KBM-7 (cell line): Measurements from ENCODE around the gene C11orf97.
A peak's percentile ranks its signal among the peaks of the same experiment; 100 is the strongest.
"Not testable (repeated sequence)": the region's sequence is repeated elsewhere in the genome, so short reads cannot be mapped to it uniquely, and the experiment has no call there.

Experiments
- DNase-seq: peaks from one replicate; pipeline ENCODE4 v3.0.0-alpha.2; 2015
- in situ Hi-C: fragments of 300-500 bp; cut with MboI; formaldehyde crosslinking; loops from 2 replicates; pipeline ENCODE4 v1.14.3; 2020; ENCODE audit warnings: low sequenced_read_pairs, low pct_unique_long_range_greater_than_20kb, mixed read lengths

The C11orf97 gene

DNA sequence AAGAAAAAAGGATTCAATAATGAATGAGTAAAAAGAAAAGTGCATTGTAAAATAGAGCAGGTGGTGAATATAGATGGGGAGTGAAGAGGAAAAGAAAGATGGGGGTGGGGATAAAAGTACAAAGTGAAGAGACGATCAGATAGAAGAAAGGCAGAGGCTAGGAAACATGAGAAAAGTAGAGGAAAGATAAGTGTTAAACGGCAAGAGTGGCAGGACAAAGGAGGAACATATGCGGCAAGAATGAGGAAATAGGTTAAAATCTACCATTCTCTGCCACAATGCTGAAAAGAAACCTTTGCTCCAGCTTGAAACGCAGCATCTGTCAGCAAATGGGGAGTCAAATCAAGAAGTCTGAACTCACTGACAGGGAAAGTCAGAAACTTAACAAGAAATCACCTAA lies 38.3 kb downstream of the C11orf97 start:
- peak; percentile 55 for DNase-seq
- in situ Hi-C loops, result no loop called here

- in situ Hi-C loops, result no loop called here
- DNase-seq, result no peak
Measured at GRCh38 chr11:94553938-94554337, 41.7 kb downstream of the C11orf97 start.

- DNase-seq, in situ Hi-C loops: not testable (repeated sequence)
Measured at GRCh38 chr11:94555752-94556329, 43.6 kb downstream of the C11orf97 start.

- in situ Hi-C loops, result no loop called here
- no peak for DNase-seq
Measured at GRCh38 chr11:94557421-94557820, 45.2 kb downstream of the C11orf97 start.

GRCh38 chr11:94557992-94558391 lies 45.7 kb downstream of the C11orf97 start:
- DNase-seq, result no peak
- in situ Hi-C loops, result no loop called here

DNA sequence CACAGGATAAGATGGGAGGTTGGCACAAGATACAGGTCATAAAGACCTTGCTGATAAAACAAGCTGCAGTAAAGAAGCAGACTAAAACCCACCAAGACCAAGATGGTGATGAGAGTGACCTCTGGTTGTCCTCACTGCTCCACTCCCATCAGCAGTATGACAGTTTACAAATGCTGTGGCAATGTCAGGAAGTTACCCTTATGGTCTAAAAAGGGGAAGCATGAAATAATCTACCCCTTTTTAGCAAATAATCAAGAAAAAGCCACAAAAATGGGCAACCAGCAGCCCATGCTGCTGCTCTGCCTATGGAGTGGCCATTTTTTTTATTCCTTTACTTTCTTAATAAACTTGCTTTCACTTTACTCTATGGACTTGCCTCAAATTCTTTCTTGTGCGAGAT lies 46.2 kb downstream of the C11orf97 start:
- DNase-seq, result peak; percentile 80
- in situ Hi-C loops, result no loop called here

- in situ Hi-C loops, result no loop called here
- no peak for DNase-seq
Measured at GRCh38 chr11:94558932-94559331, 46.7 kb downstream of the C11orf97 start.

DNA sequence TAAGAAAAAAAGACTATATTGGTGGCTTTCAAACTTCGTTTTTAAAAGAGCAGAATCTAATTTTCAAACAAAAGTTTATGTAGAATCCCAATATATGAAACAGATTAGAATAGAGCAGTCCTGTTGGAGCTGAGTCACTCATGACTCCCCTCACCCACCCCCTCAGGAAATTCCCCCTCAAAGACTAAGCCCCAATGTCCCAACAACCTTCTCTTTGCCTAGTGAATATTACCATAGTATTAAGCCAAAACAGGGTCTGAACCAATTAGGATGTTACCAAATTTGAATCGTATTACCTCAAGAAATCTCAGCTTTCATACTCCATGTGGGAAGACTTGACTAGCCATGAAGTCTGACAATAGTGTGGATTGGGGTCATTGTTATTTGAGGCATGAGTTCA lies 47.1 kb downstream of the C11orf97 start:
- in situ Hi-C loops, result no loop called here
- DNase-seq, result no peak

DNA sequence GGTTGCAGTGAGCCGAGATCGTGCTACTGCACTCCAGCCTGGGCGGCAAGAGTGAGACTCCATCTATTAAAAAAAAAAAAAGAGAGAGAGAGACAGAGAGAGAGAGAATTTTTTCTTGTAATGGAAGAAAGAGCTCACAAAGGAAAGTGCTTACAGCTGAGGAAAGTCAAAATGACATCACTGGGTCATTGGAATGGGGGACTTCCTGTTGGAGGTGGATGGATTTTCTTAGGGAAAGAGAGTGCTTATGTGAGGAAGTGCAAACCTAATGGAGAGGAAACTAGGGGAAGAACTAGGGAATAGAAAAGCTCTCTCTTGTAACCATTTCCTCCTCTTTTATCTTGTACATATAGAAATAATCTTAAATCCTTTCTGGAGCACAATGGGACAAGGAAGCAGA lies 48.6 kb downstream of the C11orf97 start:
- DNase-seq, result no peak
- in situ Hi-C loops, result no loop called here

DNA sequence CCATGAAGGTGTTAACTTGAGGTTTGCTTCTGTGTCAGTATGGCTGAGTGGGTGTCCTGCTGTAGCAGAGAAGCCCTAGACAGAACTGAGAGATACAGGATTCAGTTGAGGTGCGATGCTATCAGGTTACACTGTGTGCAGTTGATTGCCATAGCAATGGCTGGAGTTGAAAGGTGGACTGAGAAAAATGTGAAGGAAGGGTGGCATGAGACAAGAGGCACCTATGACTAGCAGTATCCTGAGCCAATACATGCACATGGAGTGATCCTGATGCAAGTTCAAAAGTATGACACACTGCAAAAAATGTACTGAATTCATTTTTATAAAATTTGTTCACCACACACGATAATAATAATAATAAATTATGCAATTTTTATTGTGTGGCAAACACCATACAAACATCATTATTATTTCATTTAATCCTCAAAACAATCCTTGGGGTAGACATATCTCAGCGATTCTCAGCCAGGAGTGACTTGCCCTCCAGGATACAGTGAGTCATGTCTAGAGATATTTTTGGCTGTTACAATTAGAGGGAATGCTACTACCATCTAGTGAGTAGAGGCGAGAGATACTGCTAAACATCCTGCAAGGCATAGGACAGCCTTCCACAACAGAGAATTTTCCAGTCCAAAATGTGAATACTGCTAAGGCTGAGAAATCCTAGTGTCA lies 51.1 kb downstream of the C11orf97 start:
- no peak for DNase-seq
- in situ Hi-C loops, result no loop called here

DNA sequence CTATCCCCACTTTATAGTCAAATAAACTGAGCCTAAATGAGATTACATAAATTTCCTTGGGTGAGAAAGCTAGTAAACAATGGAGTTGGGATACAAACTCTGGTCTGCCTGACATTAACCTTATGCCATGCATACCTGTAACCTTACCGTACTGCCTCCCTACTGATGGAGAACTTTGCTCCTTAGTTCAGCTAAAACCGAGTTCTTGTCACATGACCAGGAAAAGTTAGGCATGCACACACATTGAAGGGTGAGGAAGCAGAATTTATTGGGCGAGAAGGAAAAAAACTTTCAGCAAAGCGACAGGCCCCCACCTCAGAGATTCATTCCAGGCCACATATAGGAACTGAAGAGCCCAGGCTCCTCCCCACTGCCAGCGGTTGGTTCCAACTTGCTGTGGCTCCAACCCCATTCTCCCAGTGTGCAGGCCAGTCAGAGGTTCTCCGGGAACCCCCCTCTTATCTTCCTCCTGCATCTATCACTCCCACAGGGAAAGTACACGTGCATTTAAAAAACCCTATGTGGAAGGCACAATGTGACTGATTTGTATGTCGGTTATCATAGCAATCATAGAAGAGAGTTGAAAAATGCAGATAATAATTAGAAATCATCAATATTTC lies 51.7 kb downstream of the C11orf97 start:
- no peak for DNase-seq
- in situ Hi-C loops, result no loop called here

DNA sequence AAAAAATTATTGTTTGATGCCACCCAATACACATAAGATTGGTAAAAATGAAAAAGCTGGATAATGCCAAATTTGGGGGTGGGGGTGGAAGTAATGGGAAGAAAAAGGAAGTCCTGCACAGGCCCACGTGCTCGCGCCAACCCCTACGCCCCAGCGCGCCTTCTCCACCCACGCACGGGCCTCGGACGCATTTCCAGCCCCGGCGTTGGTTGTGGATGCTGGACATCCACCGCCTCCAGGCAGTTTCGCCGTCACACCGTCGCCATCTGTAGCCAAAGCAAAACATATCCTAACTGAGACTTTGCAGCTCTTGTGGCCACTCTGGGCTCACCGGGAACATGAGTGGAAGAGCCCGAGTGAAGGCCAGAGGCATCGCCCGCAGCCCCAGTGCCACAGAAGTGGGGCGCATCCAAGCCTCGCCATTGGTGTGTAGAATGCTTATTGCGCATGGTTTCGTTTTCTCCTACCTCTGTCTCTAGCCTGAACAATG lies 55.0 kb downstream of the C11orf97 start, which contains the start of gene PIWIL4:
TSS of gene PIWIL4 (plus strand) at position 188 of the 490 bp plus-strand sequence. CDS start at position 339, 151 bp downstream.
- no peak for DNase-seq
- in situ Hi-C loops, result no loop called here

DNA sequence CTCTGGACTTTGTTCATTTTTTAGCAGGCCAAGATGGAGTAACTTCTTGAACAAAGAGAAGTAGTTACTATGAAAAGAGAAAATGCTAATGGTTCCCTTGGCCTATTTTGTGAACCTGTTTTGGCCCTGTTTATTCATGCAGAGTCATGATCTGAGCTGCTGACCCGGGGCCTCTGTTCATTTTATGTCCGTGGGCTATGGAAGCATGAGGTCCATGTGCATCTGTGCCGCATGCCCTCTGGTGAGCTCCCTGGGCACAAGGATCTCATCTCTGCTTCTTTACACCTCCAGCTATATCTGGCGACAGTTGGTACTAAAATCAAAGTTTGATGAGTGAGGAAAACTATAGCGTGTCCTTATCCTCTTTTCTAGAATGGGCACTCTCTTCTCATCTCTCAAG lies 55.9 kb downstream of the C11orf97 start:
- no peak for DNase-seq
- in situ Hi-C loops, result no loop called here

DNA sequence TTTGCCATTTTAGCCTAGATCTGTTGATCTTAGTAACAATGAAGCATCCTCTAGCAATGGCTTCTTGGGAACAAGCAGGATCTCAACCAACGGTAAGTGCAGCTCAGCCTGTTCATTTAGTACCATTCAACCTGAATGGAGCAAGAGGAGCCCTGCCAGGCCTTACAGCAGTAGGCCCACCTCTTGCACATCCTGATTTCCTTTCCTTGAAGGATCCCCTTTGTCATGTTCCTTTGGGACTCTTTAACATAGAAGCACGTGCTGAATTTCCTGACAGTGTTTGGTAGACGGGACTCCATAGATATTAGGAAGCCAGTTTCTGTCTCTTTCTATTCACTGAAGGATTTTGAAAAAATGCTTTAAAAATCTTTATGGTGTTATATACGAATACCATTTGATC lies 56.5 kb downstream of the C11orf97 start:
- in situ Hi-C loops, result no loop called here
- no peak for DNase-seq

GRCh38 chr11:94572975-94573374 lies 60.7 kb downstream of the C11orf97 start:
- in situ Hi-C loops, result not testable (repeated sequence)

DNA sequence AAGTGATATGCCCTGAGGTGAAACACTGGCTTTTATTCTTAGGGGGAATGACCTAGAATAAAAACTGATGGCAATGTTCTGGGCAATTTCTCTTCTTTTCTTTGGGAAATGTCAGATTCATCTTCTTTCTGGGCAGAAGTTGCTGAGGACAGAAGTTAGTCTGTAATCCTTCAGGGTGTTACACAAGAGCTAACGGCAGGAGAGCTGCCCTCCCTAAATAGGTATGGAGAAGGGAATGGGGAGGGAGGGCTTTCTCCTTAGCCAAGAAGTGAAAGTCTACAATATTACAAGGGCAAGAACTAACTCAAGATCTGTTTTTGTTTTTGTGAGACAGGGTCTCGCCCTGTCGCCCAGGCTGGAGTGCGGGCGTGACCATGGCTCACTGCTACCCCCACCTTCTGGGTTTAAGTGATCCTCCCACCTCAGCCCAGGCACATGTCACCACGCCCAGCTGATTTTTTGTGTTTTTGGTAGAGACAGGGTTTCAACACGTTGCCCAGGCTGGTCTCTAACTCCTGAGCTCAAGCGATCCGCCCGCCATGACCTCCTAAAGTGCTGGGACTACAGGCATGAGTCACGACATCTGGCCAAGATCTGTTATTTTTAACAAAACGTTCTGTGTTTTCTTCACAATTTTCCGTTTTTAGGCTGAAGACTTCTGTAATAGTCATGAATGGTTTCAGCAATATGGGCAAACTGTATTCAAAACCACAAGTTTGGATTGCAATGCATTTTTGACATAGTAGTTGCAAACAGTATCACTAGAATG lies 62.1 kb downstream of the C11orf97 start:
- in situ Hi-C loops, result no loop called here
- DNase-seq, result peak; percentile 49

More at GRCh38 chr11:94572975-94573374, 60.7 kb downstream of the C11orf97 start:
- not testable (repeated sequence) for DNase-seq

GRCh38 chr11:94576306-94576705 lies 64.0 kb downstream of the C11orf97 start:
- DNase-seq, result no peak

DNA sequence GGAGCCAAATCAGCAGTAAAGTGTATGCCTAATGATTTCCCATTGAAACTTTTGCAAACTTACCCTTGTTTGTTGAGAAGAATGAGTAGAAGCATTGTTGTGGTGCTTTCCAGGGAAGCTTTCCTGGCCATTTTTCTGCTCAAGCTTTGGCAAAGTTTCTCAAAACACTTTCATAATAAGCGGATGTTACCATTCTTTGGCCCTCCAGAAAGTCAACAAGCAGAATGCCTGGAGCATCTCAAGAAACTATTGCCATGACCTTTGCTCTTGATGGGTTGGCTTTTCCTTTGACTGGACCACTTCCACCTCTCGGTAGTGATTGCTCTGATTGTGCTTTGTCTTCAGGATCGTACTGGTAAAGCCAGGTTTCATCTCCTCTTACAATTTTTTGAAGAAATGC lies 65.6 kb downstream of the C11orf97 start:
- in situ Hi-C loops, result no loop called here
- DNase-seq, result no peak

More at GRCh38 chr11:94576306-94576705, 64.0 kb downstream of the C11orf97 start:
- in situ Hi-C loops, result no loop called here
